Ovary (tissue), 9 donors: ENCODE results near the gene RBM33. TPM values are rescaled to one million over a fixed set of nuclear protein-coding genes. Genes with fewer than 3 reads are reported as not detected.

ENCODE experiments used
- DNase-seq, 5 donors: peaks; one replicate each; pipeline ENCODE4 v3.0.0-alpha.2; 2019 to 2020
- H3K27ac ChIP-seq, 2 donors: fragments of 200-600 bp; one replicate each; pipeline versions ENCODE4 v1.5.1 to v1.8.0; 2019 to 2022
- H3K27me3 ChIP-seq: fragments of 200-600 bp; one replicate; pipeline ENCODE4 v1.8.0; 2022
- H3K36me3 ChIP-seq: fragments of 200-600 bp; sonication (generic); one replicate; pipeline ENCODE4 v1.5.1; 2019
- H3K4me1 ChIP-seq: one replicate; pipeline ENCODE4 v1.8.1; 2013; ENCODE audit warnings: mild to moderate bottlenecking, moderate library complexity; ENCODE audit not compliant: insufficient read depth
- H3K4me3 ChIP-seq: fragments of 200-600 bp; sonication (generic); one replicate; pipeline ENCODE4 v1.5.1; 2017
- H3K9me3 ChIP-seq, 2 donors: fragments of 200-600 bp in 1 of 2; sonication (generic) in 1 of 2; one replicate each; pipeline versions ENCODE4 v1.5.1 to v1.8.1; 2013 to 2019; ENCODE audit warnings: mild to moderate bottlenecking in 1 of 2, moderate library complexity in 1 of 2
- CTCF ChIP-seq, 3 donors: fragments of 450-650 bp in 2 of 3; fragments of 200-600 bp in 1 of 3; IDR thresholded peaks; one replicate each; pipeline versions ENCODE4 v1.5.1 to v1.8.0; 2016 to 2022; ENCODE audit warnings: antibody characterized with exemption in 3 of 3, mild to moderate bottlenecking in 1 of 3
- EP300 ChIP-seq: sonication (generic); formaldehyde crosslinking; IDR thresholded peaks from one replicate; pipeline ENCODE4 v1.6.1; 2017; ENCODE audit warnings: antibody characterized with exemption
- POLR2A ChIP-seq: fragments of 450-650 bp; IDR thresholded peaks from one replicate; pipeline ENCODE4 v1.6.1; 2017; ENCODE audit warnings: antibody characterized with exemption, mild to moderate bottlenecking, moderate library complexity
- WGBS, 3 donors: extraction: QIAGEN DNeasy Blood & Tissue Kit in 1 of 3; methylation state at CpG; one replicate each; pipeline versions ENCODE4 v1.1.5 to v1.1.7; 2013 to 2017; 5-methylcytosine and 5-hydroxymethylcytosine counted together
- intact Hi-C, 4 donors: fragments of 100-400 bp; cut with DNase I; formaldehyde crosslinking; loops; one replicate each; pipeline versions ENCODE4 v1.11.0 to v1.15.1; 2022 to 2023
- polyA plus RNA-seq, 2 donors: library from polyadenylated mRNA; stranded (reverse); fragments of 200-250 nt in 1 of 2; fragments of 350-450 nt in 1 of 2; fragmentation: Illumina TruSeq in 1 of 2; extraction: RNeasy Lipid Tissue Mini Kit (QIAGEN cat#74804) in 1 of 2; gene quantifications; one replicate each; pipeline ENCODE4 v1.2.3, GENCODE V29; 2013 to 2014
- total RNA-seq, 7 donors: library from RNA; depleted of rRNA in 2 of 7; stranded (reverse); fragments of >200 nt in 2 of 7; fragmentation: NEBNext Ultra II Directional in 3 of 7; extraction: Animal tissue kit (Norgen Biotek cat#: 25700) in 3 of 7; gene quantifications; one replicate each; pipeline versions ENCODE4 v1.1.0 to v1.2.4, GENCODE V29; 2016 to 2023
- donor health status: DM: no; HTN: no; CAD: no; lungs with moderate emphysema.
- donor health status: DM: no; HTN: no; CAD: no.
- donor health status: Bipolar disorder and iron deficiency.
- donor health status: DM: yes; HTN: yes; CAD: no.
- donor health status: DM: no; HTN: no; CAD: no.
- donor health status: DM: yes; HTN: yes; CAD: no.

Gene RBM33
- total and polyA plus RNA-seq, 9 donors, result 19.8 to 62.0 (median 49.3) TPM

- Histone ChIP-seq H3K9me3 (no peaks in the 10 kb centered on the region), H3K27ac (no peak overlapping the region), H3K4me1 (no peaks in the 10 kb centered on the region), H3K36me3 (no peaks in the 10 kb centered on the region), H3K27me3 (no peaks in the 10 kb centered on the region), H3K4me3 (no peak overlapping the region)
- no peak for TF ChIP-seq POLR2A
- no peak for TF ChIP-seq CTCF (IDR thresholded peaks at IDR 0.05)
- TF ChIP-seq EP300, result no peak
- intact Hi-C loops, result no loop called here
- WGBS, 3 donors, result 57 to 62% (median 59%) methylated on average over 3 of the region's 3 CpGs
- DNase-seq, result no peak
These were observed 180.9 kb downstream of the RBM33 start for GRCh38 chr7:155825336-155825735.

- Histone ChIP-seq H3K9me3 (no peaks in the 10 kb centered on the region), H3K27me3 (no peaks in the 10 kb centered on the region), H3K4me1 (no peaks in the 10 kb centered on the region), H3K27ac (no peak overlapping the region), H3K36me3 (no peaks in the 10 kb centered on the region), H3K4me3 (no peak overlapping the region)
- no peak for TF ChIP-seq EP300
- no peak for TF ChIP-seq POLR2A
- TF ChIP-seq CTCF (IDR thresholded peaks at IDR 0.05), result no peak
- intact Hi-C loops, result no loop called here
- DNase-seq, result no peak
- 71 to 79% (median 79%) methylated on average over 17 of the region's 17 CpGs for WGBS, 3 donors
These were observed 185.5 kb downstream of the RBM33 start for GRCh38 chr7:155829796-155830470.

Other genes with a start within 250 kb of the RBM33 start
- gene EN2, start 186.5 kb upstream of the RBM33 start, total RNA-seq, result 1 to 10 TPM in 3 of 7 donors, under 1 TPM in 3, not detected in 1; 0.57 to 1.8 (median 1.2) TPM
- gene EN2, start 186.5 kb upstream of the RBM33 start, polyA plus RNA-seq, result under 1 TPM; 0.15 to 0.35 TPM
- gene CNPY1, start 98.1 kb upstream of the RBM33 start, total RNA-seq, result not detected
- gene CNPY1, start 98.1 kb upstream of the RBM33 start, polyA plus RNA-seq, result under 1 TPM in 1 of 2 donors, not detected in 1; 0.05 TPM
- under 1 TPM in 2 of 7 donors, not detected in 5; 0.33 to 0.48 TPM for gene SHH, start 167.8 kb downstream of the RBM33 start, total RNA-seq
- gene SHH, start 167.8 kb downstream of the RBM33 start, polyA plus RNA-seq, result not detected